GM21786 (cell line): ENCODE measurements around the gene IRF2BPL.
"Not testable (repeated sequence)": the region's sequence is repeated elsewhere in the genome, so short reads cannot be mapped to it uniquely, and the experiment has no call there.

Experiments used
- ATAC-seq: cut with Tn5 transposase; IDR thresholded peaks from one replicate; pipeline ENCODE4 v1.9.1; 2021; ENCODE audit not compliant: unreplicated experiment

IRF2BPL gene

DNA sequence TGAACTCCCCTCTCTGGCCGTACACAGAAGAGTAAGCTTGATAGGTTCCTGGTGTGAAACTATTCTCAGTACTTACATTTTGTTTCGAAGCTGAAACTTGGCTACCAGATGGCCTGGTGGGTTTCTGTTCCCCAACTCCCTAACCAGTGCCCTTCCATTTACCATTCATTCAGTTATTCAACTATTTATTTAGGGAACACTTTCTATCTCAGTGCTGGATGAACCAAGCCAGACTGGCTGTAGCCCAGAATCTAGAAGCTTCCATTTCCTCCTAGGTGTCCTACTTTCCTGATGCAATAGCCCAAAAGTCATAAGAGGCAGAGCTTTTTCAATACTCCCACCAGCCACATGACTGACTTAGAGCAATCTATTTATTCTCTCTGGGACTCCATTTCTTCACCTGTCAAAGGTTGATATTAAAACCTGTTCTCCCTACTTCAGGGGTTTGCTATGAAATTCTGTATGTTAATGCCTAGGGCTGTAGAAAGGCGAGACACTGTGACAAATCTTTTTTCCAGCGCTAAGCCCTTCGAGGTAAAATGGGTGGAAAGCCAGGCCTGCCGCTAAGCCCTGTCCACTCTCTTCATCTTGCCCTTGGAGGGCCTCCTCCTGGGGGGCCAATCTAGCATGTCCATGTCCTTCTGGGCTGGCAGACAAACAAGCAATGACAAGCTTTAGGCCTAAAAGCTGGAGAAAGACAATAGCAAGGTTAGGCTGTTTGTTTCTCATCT lies 8.1 kb upstream of the IRF2BPL start:
- peak; percentile 22 for ATAC-seq

DNA sequence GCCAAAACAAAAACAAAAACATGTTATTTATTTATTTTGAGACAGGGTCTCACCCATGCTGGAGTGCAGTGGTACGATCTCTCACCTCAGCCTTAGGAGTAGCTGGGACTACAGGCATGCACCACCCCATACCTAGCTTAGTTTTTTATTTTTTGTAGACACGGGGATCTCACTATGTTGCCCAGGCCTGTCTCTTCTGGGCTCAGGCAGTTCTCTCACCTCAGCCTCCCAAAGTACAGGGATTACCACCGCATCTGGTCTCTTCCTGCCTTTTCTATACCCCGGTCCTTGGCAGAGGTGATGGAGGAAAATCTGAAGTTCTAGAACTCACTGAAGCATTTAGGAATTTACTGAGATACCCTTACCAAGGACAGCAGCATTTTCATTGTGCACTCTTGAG lies 6.8 kb upstream of the IRF2BPL start:
- ATAC-seq: no peak

DNA sequence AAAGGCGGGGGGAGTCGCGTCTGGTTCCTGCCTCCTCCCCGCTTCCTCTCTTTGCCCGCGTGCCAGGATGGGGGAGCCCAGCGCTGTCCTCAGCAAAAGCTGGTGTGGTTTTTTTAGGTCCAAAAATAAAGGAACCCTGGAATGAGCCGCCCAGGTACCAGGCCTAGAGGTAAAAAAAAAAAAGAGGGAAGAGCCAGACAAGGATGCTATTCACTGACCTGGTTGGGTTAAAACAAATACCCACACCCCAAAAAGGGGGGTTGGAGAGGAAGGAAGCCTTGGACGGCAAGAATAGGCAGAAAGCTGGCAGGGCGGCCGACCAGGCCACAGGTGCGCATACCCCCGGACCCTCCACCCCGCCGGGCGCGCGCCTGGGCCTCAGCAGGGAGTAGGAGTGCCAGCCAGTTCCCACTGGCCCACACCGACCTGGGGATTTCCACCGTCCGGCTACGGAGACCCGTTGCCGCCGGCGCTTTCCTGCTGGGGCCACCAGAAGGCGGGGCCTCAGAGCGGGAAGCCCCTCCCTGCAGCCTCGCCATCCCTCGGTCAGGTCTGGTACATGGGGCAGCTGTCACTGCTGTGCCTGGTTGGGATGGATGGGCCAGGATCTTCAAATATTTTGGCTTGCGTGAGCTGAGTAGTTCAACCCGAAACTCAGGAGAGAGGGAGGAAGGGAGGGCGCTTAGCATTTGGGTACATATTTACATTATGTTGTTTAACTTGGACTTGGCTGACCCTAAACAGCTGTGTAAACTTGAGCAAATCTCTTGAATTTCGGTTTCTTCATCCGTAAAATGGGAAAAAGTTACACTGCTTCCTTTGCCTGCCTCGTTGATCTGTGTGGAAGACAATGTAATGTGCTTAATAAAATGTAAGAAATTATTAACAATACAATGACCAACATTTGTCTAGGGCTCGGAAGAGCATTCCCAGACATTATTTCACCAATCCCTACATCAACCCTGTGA lies 5.4 kb upstream of the IRF2BPL start:
- peak; percentile 66 for ATAC-seq

DNA sequence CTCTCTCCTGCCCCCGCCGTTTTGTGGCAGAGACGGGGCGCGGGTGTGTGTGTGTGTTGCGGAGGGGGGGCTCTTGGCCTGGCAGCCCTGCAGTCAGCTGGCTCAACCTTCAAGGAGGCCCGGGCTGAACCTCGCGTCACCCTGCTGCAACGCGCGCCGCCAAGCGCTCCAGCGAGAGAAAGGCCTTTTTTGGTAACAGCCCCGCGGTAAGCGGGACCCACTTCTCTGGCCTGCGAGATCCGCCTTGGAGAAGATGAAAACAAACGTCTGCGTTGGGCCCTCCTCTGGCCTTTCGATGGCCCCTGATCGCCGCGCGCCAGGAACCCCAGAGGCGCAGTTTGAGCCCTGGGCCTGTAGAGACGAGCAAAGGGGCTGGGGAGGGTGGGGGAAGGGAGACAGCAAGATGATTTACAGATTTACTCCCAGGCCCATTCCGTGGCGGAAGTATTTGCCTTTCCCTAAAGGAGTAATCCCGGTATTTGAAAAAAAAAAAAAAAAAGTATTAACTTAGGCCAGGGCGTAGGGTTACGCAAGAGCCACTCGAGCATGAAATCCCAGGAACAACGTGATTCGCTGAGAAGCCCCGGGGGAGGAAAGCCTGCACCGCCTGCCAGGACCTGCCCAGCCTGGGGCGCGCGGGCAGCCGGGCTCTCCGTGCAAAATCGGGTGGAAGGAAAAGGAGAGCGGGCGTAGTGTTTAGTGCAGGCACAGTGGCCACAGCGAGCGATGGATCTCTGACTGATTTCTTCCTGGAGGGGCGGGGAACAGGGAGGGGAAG lies 4.5 kb upstream of the IRF2BPL start:
- no peak for ATAC-seq

DNA sequence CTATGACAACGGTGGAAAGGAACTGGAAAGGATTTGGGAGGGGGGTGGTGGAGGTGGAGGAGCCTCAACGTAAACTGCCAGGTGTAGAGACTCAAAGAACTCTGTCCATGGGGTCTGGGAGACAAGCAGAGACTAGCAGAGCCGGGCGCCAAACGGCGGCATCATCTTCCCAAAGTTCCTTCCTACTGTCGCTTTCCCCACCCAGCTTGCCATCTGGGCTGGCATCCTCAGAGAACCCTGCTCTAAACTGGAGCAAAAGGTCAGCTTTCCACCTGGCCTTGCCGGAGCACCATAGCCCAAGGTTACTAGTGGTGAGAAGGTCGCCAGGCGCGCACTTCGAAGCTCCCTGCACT lies 4.0 kb upstream of the IRF2BPL start:
- ATAC-seq: no peak

DNA sequence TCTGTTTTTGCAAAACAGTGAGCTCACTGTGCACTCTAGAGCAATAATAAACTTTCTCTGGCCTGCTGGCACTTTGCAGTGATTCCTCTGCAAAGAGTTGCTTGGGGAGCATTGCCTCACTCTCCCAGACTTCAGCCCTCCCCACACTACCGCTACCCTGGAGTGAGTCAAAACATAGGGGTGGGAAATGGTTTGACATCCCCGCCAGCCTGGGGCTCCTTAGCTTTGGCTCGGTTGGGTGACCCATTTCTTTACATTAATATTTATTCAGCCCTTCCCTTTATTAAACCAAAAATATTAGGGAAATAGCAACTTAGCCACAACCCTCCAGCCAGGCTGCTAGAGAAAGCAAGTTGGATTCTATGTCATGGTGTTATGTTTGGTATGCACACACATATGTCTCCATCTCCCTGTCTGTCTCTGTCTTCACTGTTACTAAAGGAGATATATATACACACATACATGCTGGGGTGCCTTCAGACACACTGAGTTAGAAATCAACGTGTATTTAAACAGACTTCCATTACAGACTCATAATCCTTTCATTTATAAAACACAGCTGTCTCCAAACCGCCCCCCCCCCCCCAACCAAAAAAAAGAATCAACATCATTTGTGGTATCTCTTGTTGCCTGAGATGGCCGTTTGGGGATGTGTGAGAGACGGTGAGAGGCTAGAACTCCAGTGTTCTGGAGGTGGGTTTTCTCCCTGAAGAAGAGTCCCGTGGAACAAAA lies 3.4 kb upstream of the IRF2BPL start:
- no peak for ATAC-seq

DNA sequence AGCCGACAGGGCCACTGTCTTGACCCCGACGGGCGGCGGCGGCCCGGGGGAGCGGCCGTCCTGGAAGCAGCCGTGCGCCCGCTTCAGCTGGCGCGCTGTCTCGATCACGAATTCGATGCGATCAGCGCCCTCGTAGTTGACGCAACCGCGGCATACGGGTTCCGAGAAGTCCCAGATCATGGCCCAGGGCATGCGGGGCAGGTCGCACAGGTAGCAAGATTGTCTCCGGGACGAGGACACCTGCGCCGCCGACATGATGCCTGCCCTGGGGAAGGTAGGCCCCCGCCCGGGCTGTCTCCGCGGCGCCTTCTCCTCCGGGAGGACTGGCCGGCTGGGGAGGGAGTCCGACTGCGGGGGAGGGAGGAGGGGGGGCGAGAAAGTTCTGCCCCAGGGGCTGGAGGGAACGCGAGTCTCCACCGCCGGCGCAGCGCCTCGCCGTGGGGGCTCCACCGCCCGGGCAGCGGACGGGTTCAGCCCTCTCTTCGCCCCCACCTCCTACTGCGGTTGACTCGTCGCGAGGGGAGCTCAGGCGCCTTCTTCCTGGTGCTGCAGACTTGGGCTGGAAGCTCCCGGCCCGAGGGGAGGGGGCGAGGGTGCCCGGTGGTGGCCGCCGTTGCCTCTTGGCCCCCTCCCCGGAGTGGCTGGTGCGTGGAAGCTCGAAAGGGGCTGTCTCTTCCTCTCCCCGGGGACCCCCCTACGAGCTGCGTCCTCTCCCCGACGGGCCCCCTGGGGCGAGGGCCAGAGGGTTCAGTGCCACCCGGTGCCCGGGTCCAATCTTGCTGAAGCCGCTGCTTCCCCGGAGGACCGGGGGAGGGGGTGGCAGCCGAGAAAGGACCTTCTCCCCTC lies 747 bp downstream of the IRF2BPL start:
- peak; percentile 35 for ATAC-seq

DNA sequence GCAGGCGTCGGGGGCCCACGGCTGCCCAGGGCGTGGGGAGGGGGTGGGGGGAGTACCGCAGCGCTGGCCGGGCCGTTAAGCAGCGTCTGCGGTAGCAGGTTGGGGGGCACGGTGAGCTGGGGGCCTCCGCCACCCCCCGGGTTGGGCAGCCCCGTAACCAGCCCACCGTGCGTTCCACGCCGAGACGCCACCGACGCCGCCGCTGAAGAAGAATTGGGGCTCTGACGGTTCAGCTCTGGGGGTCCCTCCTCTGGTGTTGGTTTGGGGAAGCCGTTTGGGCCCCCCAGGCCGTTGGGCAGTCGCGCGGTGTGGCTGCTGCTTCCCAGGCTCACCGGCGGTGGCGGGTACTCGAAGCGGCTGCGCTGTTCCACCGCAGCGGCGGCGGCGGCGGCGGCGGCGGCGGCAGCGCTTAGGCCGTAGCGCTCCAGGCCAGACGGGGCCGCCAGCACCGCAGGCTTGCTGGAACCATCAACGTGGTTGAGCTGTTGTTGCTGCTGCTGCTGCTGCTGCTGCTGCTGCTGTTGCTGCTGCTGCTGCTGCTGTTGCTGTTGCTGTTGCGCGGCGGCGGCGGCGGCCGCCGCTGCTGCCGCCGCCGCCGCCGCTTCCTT lies 1.5 kb downstream of the IRF2BPL start:
- no peak for ATAC-seq

DNA sequence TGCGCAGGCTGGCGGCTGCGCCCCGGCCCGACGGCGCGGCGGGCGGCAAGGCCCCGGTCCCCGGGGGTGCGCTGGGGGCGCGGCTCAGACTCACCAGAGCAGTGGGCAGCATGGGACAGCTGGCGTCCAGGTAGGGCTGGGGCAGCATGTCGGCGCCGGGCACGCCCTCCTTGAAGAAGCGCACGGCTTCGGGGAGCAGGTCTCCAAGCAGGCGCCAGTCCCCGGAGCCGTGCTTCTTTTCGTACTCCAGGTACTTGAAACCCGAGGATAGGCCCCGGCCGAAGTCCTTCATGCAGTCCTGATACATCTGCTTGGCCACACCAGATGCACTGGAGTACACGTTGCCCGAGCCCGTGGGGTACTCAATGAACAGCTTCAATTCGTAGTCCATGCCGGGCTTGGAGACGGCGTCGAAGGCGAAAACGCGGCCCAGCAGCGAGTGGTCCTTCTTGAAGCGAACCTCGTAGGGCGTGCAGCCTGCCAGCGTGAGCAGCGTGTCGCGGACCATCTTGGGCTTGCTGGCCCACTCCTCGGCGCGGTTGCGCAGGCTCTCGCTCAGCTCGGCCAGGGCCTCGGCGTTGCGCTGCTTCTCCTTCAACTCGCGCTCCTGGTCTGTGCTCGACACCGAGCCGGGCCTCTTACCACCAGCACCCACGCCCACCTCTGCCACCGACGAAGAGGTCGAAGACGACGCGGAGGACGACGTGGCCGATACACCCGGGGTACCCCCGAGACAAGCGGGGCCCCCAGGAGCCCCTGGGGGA lies 2.2 kb downstream of the IRF2BPL start:
- ATAC-seq: no peak

DNA sequence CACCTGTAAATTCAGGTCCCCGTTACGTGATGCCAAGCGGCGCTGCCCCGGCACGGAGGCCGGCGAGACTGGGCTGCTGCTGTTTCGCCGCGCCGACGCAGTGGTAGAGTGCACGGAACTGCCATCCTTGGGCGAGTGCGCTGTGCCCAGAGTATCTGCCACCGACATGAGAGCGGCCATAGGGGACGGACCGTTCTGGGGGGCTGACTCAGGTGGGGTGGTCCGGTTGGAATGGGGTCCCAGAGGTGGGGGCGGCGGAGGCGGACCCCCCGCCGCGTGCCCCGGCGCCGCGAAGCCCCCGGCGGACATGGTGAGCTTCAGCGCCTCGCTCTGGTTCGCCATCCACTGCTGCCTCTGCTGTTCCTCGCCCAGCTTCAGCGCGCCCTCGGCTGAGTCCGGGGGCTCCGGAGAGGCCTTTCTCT lies 2.8 kb downstream of the IRF2BPL start:
- ATAC-seq: no peak

DNA sequence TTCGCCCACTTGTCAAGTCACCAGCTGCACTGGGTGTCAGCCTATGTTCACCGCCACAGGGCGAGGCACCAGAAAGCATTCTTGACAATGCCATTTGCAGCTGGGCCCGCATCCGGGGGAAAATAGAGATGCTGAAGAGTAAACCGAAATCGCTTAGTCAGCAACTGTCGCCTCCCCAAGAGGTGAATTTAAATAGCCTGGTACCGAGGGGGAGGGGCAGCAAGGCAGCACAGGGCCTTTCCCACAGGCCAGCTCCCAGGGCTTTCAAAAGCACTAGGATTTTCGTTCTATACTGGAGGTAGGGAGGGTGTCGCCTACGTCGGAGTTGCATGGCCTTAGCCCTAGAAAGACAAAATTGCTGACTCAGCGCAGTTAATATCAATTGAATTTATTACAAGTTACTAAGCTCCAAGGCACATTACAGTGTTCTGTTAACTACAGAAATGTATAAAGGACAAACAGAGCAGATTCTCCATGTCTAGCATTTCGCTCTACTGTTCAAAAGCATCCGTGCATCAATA lies 4.3 kb downstream of the IRF2BPL start:
- ATAC-seq: no peak

DNA sequence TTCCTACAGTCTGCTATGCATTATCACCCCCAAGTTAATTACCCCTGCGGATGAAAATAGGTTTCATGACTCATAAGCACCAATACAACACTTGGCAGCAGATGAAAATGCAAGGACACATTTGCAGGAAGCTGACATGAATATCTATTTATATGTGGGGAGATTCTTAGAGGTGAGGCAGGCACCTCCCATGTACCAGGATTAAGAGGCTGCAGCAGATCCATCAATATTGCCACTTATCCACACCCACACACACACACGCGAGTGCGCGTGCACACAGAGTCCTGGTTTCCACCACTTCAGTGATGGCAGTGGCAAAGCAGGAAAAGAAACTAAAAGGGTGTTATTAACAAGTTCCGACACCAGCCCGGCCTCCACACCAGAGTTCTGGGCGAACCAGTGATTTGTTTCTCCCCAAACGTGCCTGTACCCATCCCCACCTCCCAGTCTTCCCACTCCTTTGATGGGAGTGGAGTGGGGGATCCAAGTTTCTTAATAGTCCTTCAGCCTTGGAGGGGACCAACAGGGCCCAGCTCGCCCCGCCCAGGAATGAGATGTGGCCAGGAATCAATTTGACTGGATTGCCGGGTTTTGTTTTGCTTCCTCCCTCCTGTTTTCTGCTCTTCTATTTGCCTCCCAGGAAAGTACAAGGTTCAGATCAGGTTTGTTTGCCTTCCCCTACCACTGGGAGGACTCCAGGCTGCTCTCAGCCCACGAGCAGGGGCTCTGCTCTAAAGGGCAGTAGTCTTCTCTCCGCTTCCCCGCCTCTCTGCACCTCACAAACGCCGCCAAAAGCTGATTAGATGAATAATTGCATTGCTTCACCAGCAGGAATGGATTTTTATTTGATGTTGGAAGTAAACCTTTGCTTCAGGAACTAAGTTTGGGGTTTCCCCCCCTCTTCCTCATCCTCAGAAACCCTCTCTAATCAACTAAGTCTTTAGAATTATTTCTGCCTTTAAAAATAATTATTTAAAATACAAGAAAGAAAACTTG lies 5.2 kb downstream of the IRF2BPL start:
- ATAC-seq: no peak

DNA sequence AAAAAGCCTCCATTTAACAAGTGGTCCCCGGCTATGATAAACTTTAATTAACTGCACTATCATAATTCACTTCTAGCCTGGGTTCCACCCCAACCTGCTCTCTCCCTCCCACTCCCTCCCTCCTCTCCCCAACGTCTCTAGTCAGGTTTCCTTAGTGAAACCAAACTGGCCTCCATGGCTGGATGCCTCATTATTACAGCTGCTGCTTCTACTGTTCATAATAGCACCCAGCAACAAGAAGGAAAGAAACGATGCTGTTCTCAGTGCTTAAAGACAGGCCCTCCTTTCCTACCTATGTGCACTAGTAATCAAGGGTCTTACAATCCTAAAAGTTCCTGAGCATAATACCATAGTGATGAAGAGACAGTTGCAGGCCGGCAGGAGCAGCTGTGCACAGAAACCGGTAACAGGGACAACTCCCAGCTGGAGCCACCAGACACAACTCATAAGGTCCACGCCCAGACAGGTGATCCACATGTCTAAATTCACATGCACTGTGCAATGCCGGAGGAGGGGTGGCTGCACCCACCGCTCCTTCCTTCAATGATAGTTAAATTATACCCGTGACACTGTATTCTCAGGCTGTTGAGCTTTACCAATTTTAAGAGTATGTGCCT lies 6.2 kb downstream of the IRF2BPL start:
- ATAC-seq: peak; percentile 57

DNA sequence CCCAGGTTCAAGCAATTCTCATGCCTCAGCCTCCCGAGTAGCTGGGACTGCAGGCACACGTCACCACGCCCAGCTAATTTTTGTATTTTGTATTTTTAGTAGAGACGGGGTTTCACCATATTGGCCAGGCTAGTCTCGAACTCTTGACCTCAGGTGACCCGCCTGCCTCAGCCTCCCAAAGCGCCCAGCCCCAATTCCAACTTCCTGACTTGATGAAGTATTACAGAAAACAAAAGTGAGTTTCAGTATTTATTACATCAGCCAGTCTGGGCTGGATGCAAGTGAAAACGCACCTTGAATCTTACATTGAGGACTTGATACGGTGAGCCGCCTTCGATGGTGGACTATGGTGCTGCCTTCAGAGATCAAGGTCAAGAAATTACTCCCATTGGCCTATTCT lies 7.1 kb downstream of the IRF2BPL start:
- not testable (repeated sequence) for ATAC-seq

DNA sequence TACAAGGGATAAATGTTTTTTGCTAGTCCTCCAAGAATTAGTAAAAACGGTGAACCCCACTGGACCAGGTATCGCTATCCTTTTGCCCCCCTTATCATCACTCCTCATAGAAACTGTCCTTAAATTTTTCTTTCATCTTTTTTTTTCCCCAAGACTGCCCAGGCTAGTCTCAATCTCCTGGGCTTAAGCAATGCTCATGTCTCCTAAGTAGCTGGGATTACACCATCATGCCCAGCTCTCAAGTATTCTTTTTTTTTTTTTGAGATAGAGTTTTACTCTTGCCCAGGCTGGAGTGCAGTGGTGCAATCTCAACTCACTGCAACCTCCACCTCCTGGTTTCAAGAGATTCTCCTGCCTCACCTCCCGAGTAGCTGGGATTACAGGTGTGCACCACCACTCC lies 9.7 kb downstream of the IRF2BPL start:
- no peak for ATAC-seq

DNA sequence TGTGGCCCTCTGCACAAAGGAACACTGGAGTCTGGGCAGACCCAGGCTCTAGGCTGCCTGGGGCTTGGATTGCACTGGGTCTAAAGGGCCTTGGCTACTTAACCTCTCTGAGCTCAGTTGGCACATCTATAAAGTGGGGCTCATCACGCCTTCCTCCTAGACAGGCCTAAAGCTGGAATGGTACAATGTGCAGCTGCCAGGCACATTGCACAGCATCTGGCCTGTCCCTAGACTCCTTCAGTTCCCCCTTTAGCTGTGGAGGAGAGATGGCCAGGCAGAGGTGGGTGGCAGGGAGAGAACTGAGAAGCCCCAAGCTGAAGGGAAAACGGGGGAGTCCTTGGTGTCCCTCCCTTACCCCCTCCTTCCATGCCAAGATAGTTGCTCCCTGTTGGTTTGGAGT lies 10.8 kb downstream of the IRF2BPL start:
- no peak for ATAC-seq

DNA sequence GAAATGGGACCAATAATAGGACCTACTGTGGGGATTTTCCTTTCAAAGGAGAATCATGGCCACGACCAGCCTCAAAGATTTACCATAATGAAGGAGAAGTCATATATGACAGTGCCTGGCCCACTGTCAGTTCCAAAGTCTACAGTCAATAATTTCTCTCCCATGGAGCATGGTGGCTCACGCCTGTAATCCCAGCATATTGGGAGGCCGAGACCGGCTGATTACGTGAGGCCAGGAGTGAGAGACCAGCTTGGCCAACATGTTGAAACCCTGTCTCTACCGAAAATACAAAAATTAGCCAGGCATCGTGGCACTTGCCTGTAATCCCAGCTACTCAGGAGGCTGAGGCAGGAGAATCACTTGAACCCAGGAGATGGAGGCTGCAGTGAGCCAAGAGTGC lies 13.8 kb downstream of the IRF2BPL start:
- no peak for ATAC-seq
